Cardiac septum (tissue), 1 donor: ENCODE results near the gene TNFRSF6B. TPM values are rescaled to one million over a fixed set of nuclear protein-coding genes. Genes with fewer than 3 reads are reported as not detected.

Source experiments
- DNase-seq: peaks from one replicate; pipeline ENCODE4 v3.0.0-alpha.2; 2020; ENCODE audit warnings: low spot score
- intact Hi-C: fragments of 100-400 bp; cut with DNase I; formaldehyde crosslinking; loops from one replicate; pipeline ENCODE4 v1.14.0; 2022
- total RNA-seq: library from RNA; stranded (reverse); fragmentation: NEBNext Ultra II Directional; extraction: Animal tissue kit (Norgen Biotek cat#: 25700); gene quantifications from one replicate; pipeline ENCODE4 v1.2.1, GENCODE V29; 2021
- donor health status: DM: no; HTN: no; CAD: no.

TNFRSF6B gene
- total RNA-seq, 1 donor from 2014 or later = not detected

GRCh38 chr20:63732118-63733095 lies 36.0 kb downstream of the TNFRSF6B start:
- no peak for DNase-seq
- intact Hi-C loops = no loop called here

- no peak for DNase-seq
- intact Hi-C loops = no loop called here
Measured at GRCh38 chr20:63733117-63733516, 36.7 kb downstream of the TNFRSF6B start.

- intact Hi-C loops = no loop called here
- peak; percentile 62 for DNase-seq
Measured at GRCh38 chr20:63733579-63734081, 37.2 kb downstream of the TNFRSF6B start.

GRCh38 chr20:63734111-63734945 lies 37.9 kb downstream of the TNFRSF6B start:
- peak; percentile 58 for DNase-seq
- intact Hi-C loops = no loop called here

- peak; percentile 66 for DNase-seq
- intact Hi-C loops = loop anchor here (5.0 kb wide), 1 partner anchor 38 kb away; the partner anchor contains the start of gene TNFRSF6B
Measured at GRCh38 chr20:63734946-63735858, 38.8 kb downstream of the TNFRSF6B start.

- peak; percentile 61 for DNase-seq
- intact Hi-C loops = loop anchor here (5.0 kb wide), 1 partner anchor 39 kb away; the partner anchor contains the start of gene TNFRSF6B
Measured at GRCh38 chr20:63735859-63736718, 39.6 kb downstream of the TNFRSF6B start, which contains the start of gene LIME1. Gene LIME1, plus strand, starts transcription at chr20:63736664. Its CDS starts 886 bp downstream, at chr20:63737550.

- intact Hi-C loops = loop anchor here (5.0 kb wide), 1 partner anchor 40 kb away; the partner anchor contains the start of gene TNFRSF6B
- DNase-seq = no peak
Measured at GRCh38 chr20:63736893-63737694, 40.6 kb downstream of the TNFRSF6B start.

GRCh38 chr20:63737695-63737944 lies 41.2 kb downstream of the TNFRSF6B start:
- no peak for DNase-seq
- intact Hi-C loops = loop anchor here (5.0 kb wide), 1 partner anchor 40 kb away; the partner anchor contains the start of gene TNFRSF6B

GRCh38 chr20:63737945-63738686 lies 41.7 kb downstream of the TNFRSF6B start:
- intact Hi-C loops = loop anchor here (5.0 kb wide), 1 partner anchor 41 kb away; the partner anchor contains the start of gene TNFRSF6B
- DNase-seq = peak; percentile 60

GRCh38 chr20:63738687-63739129 lies 42.3 kb downstream of the TNFRSF6B start:
- intact Hi-C loops = loop anchor here (5.0 kb wide), 1 partner anchor 41 kb away; the partner anchor contains the start of gene TNFRSF6B
- peak; percentile 80 for DNase-seq

GRCh38 chr20:63739130-63740069 lies 42.9 kb downstream of the TNFRSF6B start, which contains the start of gene SLC2A4RG:
Gene SLC2A4RG, plus strand, starts transcription at chr20:63739776. Its CDS starts 137 bp downstream, at chr20:63739913.
- peak; percentile 89 for DNase-seq
- intact Hi-C loops = loop anchor here (5.0 kb wide), 2 partner anchors 42 to 112 kb away; partner anchors contain the start of genes GMEB2 and TNFRSF6B

GRCh38 chr20:63740070-63740626 lies 43.7 kb downstream of the TNFRSF6B start:
- DNase-seq = peak; percentile 78
- intact Hi-C loops = loop anchor here (5.0 kb wide), 1 partner anchor 113 kb away; the partner anchor contains the start of gene GMEB2

- intact Hi-C loops = loop anchor here (5.0 kb wide), 1 partner anchor 113 kb away; the partner anchor contains the start of gene GMEB2
- peak; percentile 93 for DNase-seq
Measured at GRCh38 chr20:63740627-63741353, 44.3 kb downstream of the TNFRSF6B start.

GRCh38 chr20:63741354-63741675 lies 44.9 kb downstream of the TNFRSF6B start:
- intact Hi-C loops = loop anchor here (5.0 kb wide), 1 partner anchor 114 kb away; the partner anchor contains the start of gene GMEB2
- DNase-seq = no peak
